Stimulated activated CD4-positive, alpha-beta T cell treated with anti-CD3 and anti-CD28 coated beads, TNF-alpha, amount 100 ng/mL, for 1 hour (primary cell): ENCODE measurements around the gene OGG1.

ENCODE experiments used
- DNase-seq, 3 donors: peaks; one replicate each; pipeline ENCODE4 v3.0.0-alpha.2; 2020; ENCODE audit warnings: low read depth in 3 of 3, low spot score in 1 of 3

OGG1 gene

GRCh38 chr3:9783954-9784353, 34.2 kb downstream of the OGG1 start:
- no peak for DNase-seq

DNA sequence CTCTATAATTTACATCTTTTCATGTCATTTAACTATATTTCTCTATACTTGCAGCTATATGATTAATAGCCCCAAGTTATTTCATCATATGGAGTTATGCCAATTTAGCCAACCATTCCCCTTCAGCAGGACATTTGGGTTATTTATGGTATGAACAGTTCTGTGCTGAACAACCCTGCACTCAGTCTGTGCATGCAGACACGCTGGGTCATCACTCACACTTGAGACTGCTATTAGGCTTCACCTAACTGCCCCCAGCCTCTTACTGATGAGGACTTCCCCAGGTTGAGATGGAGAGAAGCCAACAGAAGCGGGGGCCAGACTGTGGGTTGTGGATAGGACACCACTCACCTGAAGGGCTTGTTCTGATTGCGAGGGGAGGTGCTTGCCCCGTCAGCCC, 35.2 kb downstream of the OGG1 start:
- DNase-seq = no peak

DNA sequence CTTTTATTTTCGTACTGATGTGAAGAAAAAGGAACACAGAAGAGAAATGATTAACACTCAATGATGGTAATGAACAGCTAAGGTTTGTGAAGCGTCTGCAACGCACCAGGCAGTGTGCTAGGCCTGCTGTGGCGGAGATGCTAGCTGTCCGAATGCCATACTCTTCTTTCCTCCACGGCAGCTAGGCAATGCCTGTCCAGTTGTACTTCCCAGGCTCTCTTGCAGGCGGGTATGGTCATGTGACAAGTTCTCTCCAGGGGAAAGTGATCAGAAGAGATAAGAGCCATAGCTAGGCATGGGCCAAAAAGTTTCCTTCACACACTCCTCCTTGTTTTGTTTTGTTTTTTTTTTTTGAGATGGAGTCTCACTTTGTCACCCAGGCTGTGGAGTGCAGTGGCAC, 35.9 kb downstream of the OGG1 start:
- no peak for DNase-seq

- no peak for DNase-seq
These were observed 36.5 kb downstream of the OGG1 start for GRCh38 chr3:9786209-9786739.

DNA sequence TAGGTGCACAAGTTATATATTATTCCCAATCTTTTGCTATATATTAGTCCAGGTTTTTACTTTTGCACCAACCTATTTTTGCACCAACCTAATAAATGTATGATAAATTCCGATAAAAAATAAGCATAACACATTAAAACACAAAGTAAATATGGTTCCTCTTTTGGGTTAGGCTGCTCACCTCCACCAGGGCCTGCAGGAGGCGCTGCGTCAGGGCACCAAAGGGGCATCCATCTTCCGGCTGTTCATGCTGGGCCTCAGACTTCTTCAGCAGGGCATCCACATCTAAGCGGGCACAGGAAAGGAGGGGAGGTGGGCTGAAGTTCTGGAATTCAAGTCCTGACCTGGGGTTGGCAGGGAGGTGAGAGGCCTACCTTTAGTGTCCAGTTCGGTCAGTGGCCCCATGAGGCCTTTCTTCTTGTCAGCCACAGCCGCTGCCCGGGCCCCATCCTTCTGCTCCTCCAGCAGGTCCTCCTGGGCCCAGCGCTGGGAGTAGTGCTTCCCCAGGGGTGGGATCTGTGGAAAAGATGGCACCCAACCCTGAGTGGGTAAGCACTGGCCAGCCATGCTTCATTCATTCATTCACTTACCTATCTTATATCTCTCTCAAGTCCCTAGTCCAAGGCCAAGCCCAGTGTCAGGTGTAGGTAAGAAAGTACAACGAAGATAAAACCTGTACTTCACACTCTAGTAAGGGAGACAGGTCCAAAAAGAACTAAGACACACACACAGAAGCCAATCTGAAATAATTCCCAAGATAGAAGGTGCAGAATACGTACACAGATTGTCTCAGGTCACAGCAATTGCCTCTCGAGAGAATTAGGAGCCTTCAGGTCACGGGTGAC, 37.3 kb downstream of the OGG1 start:
- no peak for DNase-seq

- DNase-seq = no peak
These were observed 38.0 kb downstream of the OGG1 start for GRCh38 chr3:9787714-9788113.

GRCh38 chr3:9791127-9791526, 41.4 kb downstream of the OGG1 start:
- DNase-seq = no peak

- DNase-seq = no peak
These were observed 42.1 kb downstream of the OGG1 start for GRCh38 chr3:9791790-9792404.

DNA sequence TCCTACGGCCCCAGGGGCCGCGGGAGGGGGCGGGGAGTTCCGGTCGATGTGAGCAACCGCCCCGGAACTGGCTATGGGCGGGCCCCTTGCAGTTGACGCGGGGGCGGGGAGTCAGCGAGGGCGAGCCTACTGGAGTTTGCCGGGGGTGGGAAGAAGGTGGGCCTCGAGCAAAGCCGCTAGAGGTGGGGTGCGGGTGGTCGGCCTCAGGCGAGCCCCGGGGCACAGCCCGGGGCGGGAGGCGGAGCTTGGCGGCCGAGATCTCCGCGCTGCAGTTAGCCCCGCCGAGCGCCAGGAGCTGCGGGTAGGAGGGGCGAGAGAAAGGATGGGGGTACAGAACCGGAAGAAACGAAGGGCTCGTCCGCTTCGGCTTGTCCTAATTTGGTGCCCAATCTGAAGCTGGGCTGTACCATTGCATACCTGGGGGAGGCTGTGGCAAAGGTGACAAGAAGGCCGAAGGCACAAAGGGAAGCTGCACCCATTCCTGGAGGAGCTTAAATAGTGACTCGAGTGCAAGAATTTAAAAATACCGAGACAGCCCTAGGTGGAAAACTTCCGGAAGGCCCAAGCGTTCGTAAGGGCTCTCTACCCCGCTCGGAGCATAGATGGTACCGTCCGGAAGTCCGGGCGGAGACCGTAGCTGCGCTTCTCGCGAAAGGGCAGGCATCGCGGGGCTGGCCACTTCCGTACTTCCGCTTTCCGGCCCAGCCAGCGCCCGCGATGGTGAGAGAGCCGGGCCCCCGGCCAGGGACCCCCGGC, 42.8 kb downstream of the OGG1 start, which contains the start of the genes ARPC4 and TADA3:
ARPC4 (plus strand) TSS at position 678 of the 756 bp plus-strand sequence; CDS start at position 718, 40 bp downstream.
TADA3 (minus strand) TSS at position 69 of the 756 bp plus-strand sequence. CDS start 1,007 bp downstream, outside the sequence.
- peak; percentile 75 to 80 (median 77) for DNase-seq

GRCh38 chr3:9793161-9793781, 43.5 kb downstream of the OGG1 start:
- no peak for DNase-seq

GRCh38 chr3:9794400-9794799, 44.6 kb downstream of the OGG1 start:
- no peak for DNase-seq

DNA sequence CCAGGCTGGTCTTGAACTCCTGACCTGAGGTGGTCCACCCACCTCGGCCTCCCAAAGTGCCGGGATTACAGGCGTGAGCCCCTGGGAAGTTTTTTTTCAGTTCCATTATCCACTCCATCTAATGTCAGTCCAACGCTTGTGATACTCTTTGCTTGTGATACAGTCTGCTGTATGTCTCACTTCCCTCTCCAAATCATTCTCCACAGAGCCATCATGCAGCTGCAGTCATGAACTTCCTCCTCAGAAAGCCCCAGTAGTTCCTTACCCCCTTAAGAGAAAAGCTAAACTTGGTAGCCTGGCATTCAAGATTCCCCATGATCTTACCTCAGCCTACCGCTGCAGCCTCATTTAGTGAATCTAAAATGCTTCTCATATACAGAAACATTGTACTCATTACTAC, 45.5 kb downstream of the OGG1 start:
- DNase-seq = no peak

DNA sequence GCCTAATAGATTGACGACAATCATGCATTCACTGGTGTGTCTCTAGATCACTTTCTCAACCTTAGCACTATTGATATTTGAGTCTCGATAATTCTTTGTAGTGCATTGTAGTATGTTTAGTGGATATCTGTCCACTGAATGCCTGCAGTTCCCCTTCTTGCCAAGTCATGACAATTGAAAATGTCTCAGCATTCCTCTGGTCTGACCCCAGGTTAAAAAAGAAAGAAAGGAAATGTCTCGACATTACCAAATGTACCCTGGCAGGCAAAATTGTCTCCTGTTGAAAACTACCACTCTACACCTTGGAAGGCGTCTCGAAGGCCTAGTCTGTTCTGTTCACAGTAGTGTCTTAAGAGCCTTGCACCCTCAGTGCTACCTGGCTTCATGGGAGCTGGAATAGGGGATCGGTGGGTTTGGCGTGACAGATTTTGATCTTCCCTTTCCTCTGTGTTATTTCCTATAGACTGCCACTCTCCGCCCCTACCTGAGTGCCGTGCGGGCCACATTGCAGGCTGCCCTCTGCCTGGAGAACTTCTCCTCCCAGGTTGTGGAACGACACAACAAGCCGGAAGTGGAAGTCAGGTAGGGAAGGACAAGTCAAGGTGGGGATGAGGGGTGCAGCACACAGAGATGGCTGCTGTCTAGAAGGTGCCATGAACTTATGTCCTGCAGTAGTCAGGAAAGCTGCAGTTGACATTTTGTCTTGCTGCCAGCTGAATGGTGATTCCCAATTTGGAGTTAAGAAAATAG, 47.6 kb downstream of the OGG1 start:
- no peak for DNase-seq

- no peak for DNase-seq
These were observed 50.8 kb downstream of the OGG1 start for GRCh38 chr3:9800529-9800928.

DNA sequence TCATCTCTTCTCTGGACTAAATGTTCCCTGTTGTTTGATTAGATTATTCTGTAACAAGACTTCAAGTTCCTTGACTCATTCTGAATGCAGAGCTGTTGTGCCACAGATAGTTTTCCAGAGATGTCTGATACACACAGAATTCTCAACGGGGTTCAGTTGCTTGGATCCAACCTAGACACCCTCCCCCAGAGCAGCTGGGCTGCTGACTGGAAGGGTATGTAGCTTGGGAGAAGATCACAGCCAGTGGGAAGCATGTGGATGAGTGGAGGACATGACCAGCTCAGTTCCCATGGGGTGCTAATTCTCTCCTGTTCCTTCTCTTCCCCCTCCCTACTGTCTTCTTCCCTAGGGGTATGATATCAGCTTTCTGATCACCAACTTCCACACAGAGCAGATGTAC, 53.7 kb downstream of the OGG1 start:
- DNase-seq = no peak

DNA sequence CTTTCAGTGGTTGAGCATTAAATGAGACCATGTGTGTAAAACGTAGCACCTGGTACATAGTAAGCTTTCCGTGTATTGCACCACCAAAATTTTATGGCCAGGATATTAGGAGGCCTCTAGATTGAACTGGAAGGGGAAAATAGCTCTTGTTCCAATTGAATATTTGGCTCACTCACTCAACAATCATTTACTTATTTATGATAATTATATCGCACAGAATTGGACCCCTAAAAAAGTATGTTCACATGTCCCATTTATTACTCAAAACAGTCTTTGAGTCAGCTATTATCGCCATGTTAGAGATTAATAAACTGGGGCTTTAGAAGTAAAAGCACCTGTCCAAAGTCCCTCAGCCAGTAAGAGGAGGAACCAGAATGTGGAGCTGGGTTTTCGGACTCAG, 55.2 kb downstream of the OGG1 start:
- DNase-seq = no peak

DNA sequence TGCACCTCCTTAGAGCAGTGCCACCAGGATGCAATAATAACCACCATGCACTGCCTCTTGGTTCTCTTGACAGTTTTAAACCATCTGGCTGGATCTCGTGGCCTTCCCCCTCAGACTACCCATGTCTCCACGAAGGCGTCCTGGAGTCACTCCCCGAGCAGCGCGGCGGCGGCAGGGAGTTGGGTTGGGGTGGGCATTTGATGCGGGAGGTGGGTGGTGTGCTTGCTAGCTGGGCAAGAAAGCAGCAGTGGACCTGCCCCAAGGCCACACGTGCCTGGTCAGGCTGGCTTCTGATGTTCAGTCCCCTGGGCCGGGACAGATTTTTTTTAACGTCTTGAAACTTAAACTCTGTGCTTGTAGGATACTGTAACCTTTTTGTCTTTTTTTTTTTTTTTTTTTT, 56.4 kb downstream of the OGG1 start:
- no peak for DNase-seq
